HT1080 (cell line): ENCODE measurements around the gene MAPK7. TPM values are rescaled to one million over a fixed set of nuclear protein-coding genes. Genes with fewer than 3 reads are reported as not detected.

ENCODE experiments used
- DNase-seq: peaks from one replicate; pipeline ENCODE4 v3.0.0-alpha.2; 2015; ENCODE audit warnings: low read depth
- total RNA-seq: library from RNA; depleted of rRNA; stranded (reverse); fragments of >200 nt; shearing (Covaris generic); gene quantifications from 2 replicates; pipeline ENCODE4 v1.2.3, GENCODE V29; 2014

The MAPK7 gene
- total RNA-seq, 1 experiment from 2014 or later: 8.6 TPM

GRCh38 chr17:19377602-19378415 is 489 bp upstream of the MAPK7 start:
- peak; percentile 99 for DNase-seq

GRCh38 chr17:19379361-19380065 is 1.2 kb downstream of the MAPK7 start:
- no peak for DNase-seq

- DNase-seq: no peak
Observed at GRCh38 chr17:19380481-19381301, 2.4 kb downstream of the MAPK7 start.

GRCh38 chr17:19381361-19381740 is 3.1 kb downstream of the MAPK7 start:
- no peak for DNase-seq

- no peak for DNase-seq
Observed at GRCh38 chr17:19381741-19382444, 3.6 kb downstream of the MAPK7 start.

GRCh38 chr17:19382531-19383444 is 4.5 kb downstream of the MAPK7 start:
- DNase-seq: no peak

- DNase-seq: no peak
Observed at GRCh38 chr17:19383681-19384470, 5.6 kb downstream of the MAPK7 start.

GRCh38 chr17:19384723-19385391 is 6.6 kb downstream of the MAPK7 start:
- DNase-seq: no peak

GRCh38 chr17:19385521-19385983 is 7.3 kb downstream of the MAPK7 start:
- no peak for DNase-seq

GRCh38 chr17:19386051-19386929 is 8.0 kb downstream of the MAPK7 start:
- DNase-seq: peak; percentile 61

- no peak for DNase-seq
Observed at GRCh38 chr17:19386974-19387920, 8.9 kb downstream of the MAPK7 start, which contains the start of gene MFAP4. Gene MFAP4, minus strand, starts transcription at chr17:19387190. Its CDS starts 35 bp downstream, at chr17:19387155.

GRCh38 chr17:19387921-19388521 is 9.7 kb downstream of the MAPK7 start:
- no peak for DNase-seq

- DNase-seq: no peak
Observed at GRCh38 chr17:19388791-19389785, 10.8 kb downstream of the MAPK7 start.

- no peak for DNase-seq
Observed at GRCh38 chr17:19390951-19391350, 12.7 kb downstream of the MAPK7 start.

GRCh38 chr17:19391432-19391831 is 13.1 kb downstream of the MAPK7 start:
- no peak for DNase-seq
